Endodermal cell (in vitro differentiated cells): ENCODE measurements around the gene CKAP2L. TPM values are rescaled to one million over a fixed set of nuclear protein-coding genes. Genes with fewer than 3 reads are reported as not detected.

Experiments
- DNase-seq: peaks from one replicate; pipeline ENCODE4 v3.0.0-alpha.2; 2017
- H3K27ac ChIP-seq: 2 replicates; pipeline ENCODE4 v1.5.1; 2013; ENCODE audit warnings: mild to moderate bottlenecking, low read depth, low read length, moderate library complexity
- H3K27me3 ChIP-seq: 2 replicates; pipeline ENCODE4 v1.6.1; 2013; ENCODE audit warnings: mild to moderate bottlenecking, low read length, moderate library complexity; ENCODE audit not compliant: insufficient read depth, control insufficient read depth, poor library complexity, severe bottlenecking
- H3K36me3 ChIP-seq: 2 replicates; pipeline ENCODE4 v1.7.0; 2013; ENCODE audit warnings: mild to moderate bottlenecking, low read length, moderate library complexity; ENCODE audit not compliant: control insufficient read depth, insufficient read depth
- H3K4me1 ChIP-seq: one replicate; pipeline ENCODE4 v1.7.0; 2013; ENCODE audit warnings: low read length; ENCODE audit not compliant: control insufficient read depth, insufficient read depth
- H3K4me3 ChIP-seq: 2 replicates; pipeline ENCODE4 v1.5.1; 2013; ENCODE audit warnings: mild to moderate bottlenecking, low read length, moderate library complexity
- H3K9ac ChIP-seq: 2 replicates; pipeline ENCODE4 v1.6.1; 2013; ENCODE audit warnings: mild to moderate bottlenecking, low read length, moderate library complexity; ENCODE audit not compliant: poor library complexity, severe bottlenecking; ENCODE audit errors: extremely low read depth
- H3K9me3 ChIP-seq: 2 replicates; pipeline ENCODE4 v1.6.1; 2013; ENCODE audit warnings: mild to moderate bottlenecking, low read length, moderate library complexity; ENCODE audit not compliant: control insufficient read depth
- H3K27ac Mint-ChIP-seq: 2 replicates; pipeline ENCODE4 v1.8.0; 2020; ENCODE audit warnings: mixed read lengths
- H3K27me3 Mint-ChIP-seq: 2 replicates; pipeline ENCODE4 v1.8.0; 2021; ENCODE audit warnings: mild to moderate bottlenecking, mixed read lengths; ENCODE audit not compliant: insufficient read depth
- H3K36me3 Mint-ChIP-seq: 2 replicates; pipeline ENCODE4 v1.8.0; 2020; ENCODE audit warnings: low read depth, mixed read lengths
- H3K4me1 Mint-ChIP-seq: 2 replicates; pipeline ENCODE4 v1.8.0; 2020; ENCODE audit warnings: mixed read lengths
- H3K4me3 Mint-ChIP-seq: 2 replicates; pipeline ENCODE4 v1.8.0; 2020; ENCODE audit warnings: mild to moderate bottlenecking, moderate library complexity, mixed read lengths
- H3K9me3 Mint-ChIP-seq: 2 replicates; pipeline ENCODE4 v1.8.0; 2020; ENCODE audit warnings: mild to moderate bottlenecking, mixed read lengths
- CTCF ChIP-seq: fragments of 200-600 bp; sonication (generic); conservative IDR thresholded peaks from 2 replicates; pipeline ENCODE4 v1.5.0; 2021; ENCODE audit warnings: antibody characterized with exemption, mild to moderate bottlenecking
- WGBS, 2 experiments: methylation state at CpG; one replicate each; pipeline versions ENCODE4 v1.1.5 to v1.1.7; 2013; ENCODE audit warnings: missing lambda C conversion rate in 2 of 2, mixed read lengths in 1 of 2; ENCODE audit not compliant: insufficient coverage in 1 of 2, insufficient read length in 1 of 2; 5-methylcytosine and 5-hydroxymethylcytosine counted together
- total RNA-seq, 2 donors: library from RNA; stranded (reverse); fragmentation: NEBNext Ultra II Directional in 1 of 2; extraction: Animal tissue kit (Norgen Biotek cat#: 25700) in 1 of 2; gene quantifications; 2 replicates in 1 of 2; 3 replicates in 1 of 2; pipeline ENCODE4 v1.2.1, GENCODE V29; 2021

The CKAP2L gene
- total RNA-seq, 2 donors from 2014 or later = 20.1 to 30.3 TPM

- Histone ChIP-seq H3K27me3 (no peaks in the 10 kb centered on the region), H3K9me3 (no peaks in the 10 kb centered on the region), H3K36me3 (no peaks in the 10 kb centered on the region), H3K9ac (no peak overlapping the region), H3K4me3 (no peak overlapping the region), H3K27ac (no peak overlapping the region), H3K4me1 (no peaks in the 10 kb centered on the region)
- H3K9me3 Mint-ChIP-seq = no peaks in the 10 kb centered on the region
- TF ChIP-seq CTCF = no peak
- H3K27me3 Mint-ChIP-seq = no peaks in the 10 kb centered on the region
- H3K36me3 Mint-ChIP-seq = no peaks in the 10 kb centered on the region
- DNase-seq = no peak
- no peak overlapping the region for H3K4me3 Mint-ChIP-seq
- H3K27ac Mint-ChIP-seq = no peak overlapping the region
- WGBS, 2 experiments = 84 to 93% methylated on average over 2 to 5 of the region's 5 CpGs
- peaks cover 12% of the 10 kb centered on the region for H3K4me1 Mint-ChIP-seq
Measured at GRCh38 chr2:112794131-112794733, 29.8 kb upstream of the CKAP2L start.

GRCh38 chr2:112793449-112793978 is 29.1 kb upstream of the CKAP2L start:
- TF ChIP-seq CTCF = no peak
- no peak overlapping the region for H3K4me3 Mint-ChIP-seq
- H3K9me3 Mint-ChIP-seq = no peaks in the 10 kb centered on the region
- H3K9me3 ChIP-seq = no peaks in the 10 kb centered on the region
- 94 to 100% methylated on average over 3 of the region's 3 CpGs for WGBS, 2 experiments
- no peak overlapping the region for H3K9ac ChIP-seq
- no peaks in the 10 kb centered on the region for H3K36me3 ChIP-seq
- H3K27me3 ChIP-seq = no peaks in the 10 kb centered on the region
- DNase-seq = no peak
- H3K4me3 ChIP-seq = no peak overlapping the region
- H3K4me1 ChIP-seq = no peaks in the 10 kb centered on the region
- no peak overlapping the region for H3K27ac Mint-ChIP-seq
- no peak overlapping the region for H3K27ac ChIP-seq
- no peaks in the 10 kb centered on the region for H3K27me3 Mint-ChIP-seq
- H3K36me3 Mint-ChIP-seq = no peaks in the 10 kb centered on the region
- peaks cover 12% of the 10 kb centered on the region for H3K4me1 Mint-ChIP-seq

GRCh38 chr2:112792419-112792818 is 28.0 kb upstream of the CKAP2L start:
- no peak for TF ChIP-seq CTCF
- no peak overlapping the region for H3K4me3 Mint-ChIP-seq
- no peak overlapping the region for H3K9ac ChIP-seq
- H3K4me1 ChIP-seq = no peaks in the 10 kb centered on the region
- no peaks in the 10 kb centered on the region for H3K9me3 Mint-ChIP-seq
- H3K36me3 Mint-ChIP-seq = no peaks in the 10 kb centered on the region
- no peak overlapping the region for H3K27ac ChIP-seq
- DNase-seq = no peak
- H3K4me3 ChIP-seq = no peak overlapping the region
- H3K27me3 Mint-ChIP-seq = no peaks in the 10 kb centered on the region
- no peak overlapping the region for H3K27ac Mint-ChIP-seq
- H3K27me3 ChIP-seq = no peaks in the 10 kb centered on the region
- H3K36me3 ChIP-seq = no peaks in the 10 kb centered on the region
- no peaks in the 10 kb centered on the region for H3K9me3 ChIP-seq
- 87 to 90% methylated on average over 2 to 5 of the region's 5 CpGs for WGBS, 2 experiments
- peaks cover 12% of the 10 kb centered on the region for H3K4me1 Mint-ChIP-seq
